GM21529 (cell line): ENCODE data around the gene FHAD1.

Experiments used
- ATAC-seq: cut with Tn5 transposase; IDR thresholded peaks from one replicate; pipeline ENCODE4 v1.9.1; 2021; ENCODE audit not compliant: unreplicated experiment

The FHAD1 gene

DNA sequence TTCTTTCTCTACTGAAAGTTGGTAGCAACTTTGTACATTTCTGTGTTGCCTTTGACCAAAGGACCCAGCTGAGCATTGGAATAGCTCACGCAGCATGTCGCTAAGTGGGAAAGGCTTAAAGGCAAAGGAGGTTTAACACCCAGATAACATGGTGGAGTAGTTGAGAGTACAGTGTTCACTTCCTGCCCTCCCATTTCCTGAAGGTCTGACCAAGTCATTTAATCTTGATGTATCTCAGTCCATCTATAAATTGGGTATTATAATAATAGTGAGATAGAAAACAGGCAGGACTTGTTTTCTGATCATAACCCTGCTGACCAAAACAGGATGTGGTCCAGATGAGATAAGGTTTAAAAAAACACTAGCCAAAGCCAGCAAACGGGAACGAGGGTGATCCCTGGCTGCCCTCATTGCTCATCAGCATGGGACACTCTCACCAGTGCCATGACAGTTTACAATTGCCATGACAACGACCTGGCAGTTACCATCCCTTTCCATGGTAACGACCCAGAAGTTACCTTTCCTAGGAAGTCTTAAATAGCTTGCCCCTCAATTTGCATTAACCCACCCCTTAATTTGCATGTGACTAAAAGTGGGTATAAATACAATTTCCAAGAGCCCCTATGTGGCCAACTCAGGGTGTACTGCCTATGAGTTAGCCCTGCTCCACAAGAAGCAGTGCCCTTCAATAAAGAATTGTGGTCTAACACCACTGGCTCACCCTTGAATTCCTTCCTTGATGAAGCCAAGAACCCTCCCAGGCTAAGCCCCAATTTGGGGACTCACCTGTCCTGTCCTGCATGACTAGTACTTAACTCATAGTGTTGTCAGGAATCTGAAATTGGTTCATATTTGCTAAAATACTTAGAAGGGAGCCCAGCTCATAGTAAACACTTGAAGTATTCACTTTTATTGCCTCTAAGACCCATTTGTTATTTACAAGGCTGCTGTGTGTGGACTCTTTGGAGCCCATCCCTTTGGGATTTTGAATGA, 28.4 kb upstream of the FHAD1 start:
- ATAC-seq: no peak

GRCh38 chr1:15219280-15220023, 27.6 kb upstream of the FHAD1 start:
- no peak for ATAC-seq

- no peak for ATAC-seq
Observed at GRCh38 chr1:15220024-15220392, 27.0 kb upstream of the FHAD1 start.

DNA sequence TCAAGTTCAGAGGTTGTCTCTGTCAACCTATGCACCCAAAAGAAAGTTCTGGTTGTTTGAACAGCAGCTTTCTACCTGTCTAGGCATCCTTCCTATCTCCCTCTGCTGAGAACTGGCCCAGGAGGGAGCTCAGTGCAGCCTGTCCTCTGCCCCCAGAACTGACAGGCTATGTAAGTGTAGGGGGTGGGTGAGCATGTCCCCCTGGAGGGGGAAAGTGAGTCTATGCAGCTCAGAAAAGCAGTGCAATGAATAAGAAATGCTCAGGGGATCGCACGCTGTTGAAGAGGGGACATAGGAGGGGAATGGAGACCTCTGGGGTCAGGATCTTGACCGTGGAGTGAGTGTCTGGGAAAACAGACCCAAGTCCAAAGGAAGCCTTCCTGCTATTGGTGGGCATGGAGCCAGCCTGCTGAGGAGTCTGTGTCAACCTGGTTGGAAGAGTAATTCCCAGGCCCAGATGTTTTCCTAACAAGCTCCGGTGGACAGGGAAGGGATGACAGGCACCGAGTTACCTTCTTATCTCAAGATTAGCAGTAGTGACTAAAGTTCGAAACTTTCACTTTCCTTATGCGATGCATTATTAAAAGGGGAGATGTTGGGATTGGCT, 26.1 kb upstream of the FHAD1 start:
- no peak for ATAC-seq

DNA sequence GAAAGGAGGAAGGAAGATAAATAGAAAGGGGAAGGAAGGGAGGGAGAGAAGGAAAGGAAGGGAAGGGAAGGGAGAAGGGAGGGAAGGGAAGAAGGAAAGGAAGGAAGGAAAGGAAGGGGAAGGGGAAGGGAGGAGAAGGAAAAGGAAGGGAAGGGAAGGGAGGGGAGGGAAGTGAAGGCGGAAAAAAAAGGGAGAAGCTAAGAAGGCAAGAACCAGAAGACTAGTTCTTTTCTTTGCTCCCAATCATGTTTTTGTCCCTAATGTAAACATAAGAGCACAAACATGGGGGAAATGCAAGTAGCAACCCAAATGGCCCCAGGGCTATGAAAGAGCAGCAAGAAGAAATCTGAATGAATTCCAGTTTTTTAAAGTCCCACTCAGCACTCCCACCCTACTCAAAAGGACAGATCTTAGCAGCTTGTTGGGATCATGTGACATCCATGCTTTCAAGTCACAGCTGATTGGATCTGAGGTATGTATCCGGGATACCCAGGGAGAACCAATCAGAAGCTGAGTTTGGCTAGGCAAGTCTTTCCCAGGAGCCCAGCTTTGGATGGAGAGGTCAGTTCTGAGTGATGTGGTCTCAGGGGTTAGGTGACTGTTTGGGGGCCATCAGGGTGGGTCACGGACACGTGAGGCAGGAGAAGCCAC, 24.2 kb upstream of the FHAD1 start:
- no peak for ATAC-seq

GRCh38 chr1:15224259-15224869, 22.7 kb upstream of the FHAD1 start:
- no peak for ATAC-seq

- ATAC-seq: no peak
Observed at GRCh38 chr1:15224974-15225373, 22.0 kb upstream of the FHAD1 start.

- no peak for ATAC-seq
Observed at GRCh38 chr1:15225461-15225860, 21.6 kb upstream of the FHAD1 start.

DNA sequence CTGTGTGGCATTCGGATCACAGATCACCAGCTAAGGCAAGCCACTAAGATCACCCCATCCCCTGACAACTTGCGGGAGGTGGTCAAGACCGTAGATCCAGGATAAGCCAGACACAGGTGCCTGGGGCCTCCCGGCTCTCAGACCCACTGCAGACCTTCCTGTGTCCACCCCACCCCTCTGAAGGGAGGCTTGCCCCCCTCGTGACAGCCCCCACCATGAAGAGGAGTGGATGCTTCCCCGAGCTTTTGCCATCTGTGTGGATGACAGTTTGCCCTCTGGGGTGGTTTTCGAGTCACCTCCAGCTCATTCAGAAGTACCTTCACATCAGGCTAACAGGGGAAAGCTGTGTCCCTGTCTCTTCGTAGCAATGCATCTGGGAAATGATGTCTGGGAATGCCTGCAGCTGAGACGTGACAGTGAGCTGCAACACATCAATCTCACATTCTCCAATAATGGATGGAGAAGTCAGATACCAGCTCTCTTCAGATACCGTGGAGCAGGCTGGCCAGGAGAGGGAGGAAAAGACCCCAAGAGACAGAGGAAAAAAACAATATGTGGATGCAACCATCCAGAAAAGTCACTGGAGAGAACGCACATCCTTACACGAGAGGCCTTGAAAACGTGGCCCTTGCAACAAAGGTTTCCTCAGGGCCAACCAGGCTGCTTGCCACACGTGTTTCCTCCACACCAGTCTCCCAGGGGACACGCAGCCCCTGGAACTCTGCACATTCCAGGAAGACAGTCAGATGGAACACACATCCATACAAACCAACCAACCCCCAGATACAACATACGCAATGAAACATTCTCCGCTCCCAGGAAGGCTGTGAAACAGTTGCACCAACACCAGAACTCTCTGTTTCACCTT, 20.4 kb upstream of the FHAD1 start:
- no peak for ATAC-seq

GRCh38 chr1:15229707-15230131, 17.3 kb upstream of the FHAD1 start:
- no peak for ATAC-seq

GRCh38 chr1:15231714-15232201, 15.3 kb upstream of the FHAD1 start:
- ATAC-seq: peak; percentile 89

DNA sequence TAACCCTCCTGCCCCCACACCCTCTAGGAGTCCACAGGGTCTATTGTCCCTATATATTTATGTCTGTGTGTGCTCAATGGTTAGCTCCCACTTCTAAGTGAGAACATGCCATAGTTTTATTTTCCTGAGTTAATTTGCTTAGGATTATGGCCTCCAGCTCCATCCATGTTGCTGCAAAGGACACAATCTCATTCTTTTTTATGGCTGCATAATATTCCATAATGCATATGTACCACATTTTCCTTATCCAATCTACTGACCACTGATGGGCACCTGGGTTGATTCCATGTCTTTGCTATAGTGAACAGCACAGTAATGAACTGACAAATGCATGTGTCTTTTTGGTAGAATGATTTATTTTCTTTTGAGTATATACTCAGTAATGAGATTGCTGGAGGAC, 13.3 kb upstream of the FHAD1 start:
- ATAC-seq: no peak

DNA sequence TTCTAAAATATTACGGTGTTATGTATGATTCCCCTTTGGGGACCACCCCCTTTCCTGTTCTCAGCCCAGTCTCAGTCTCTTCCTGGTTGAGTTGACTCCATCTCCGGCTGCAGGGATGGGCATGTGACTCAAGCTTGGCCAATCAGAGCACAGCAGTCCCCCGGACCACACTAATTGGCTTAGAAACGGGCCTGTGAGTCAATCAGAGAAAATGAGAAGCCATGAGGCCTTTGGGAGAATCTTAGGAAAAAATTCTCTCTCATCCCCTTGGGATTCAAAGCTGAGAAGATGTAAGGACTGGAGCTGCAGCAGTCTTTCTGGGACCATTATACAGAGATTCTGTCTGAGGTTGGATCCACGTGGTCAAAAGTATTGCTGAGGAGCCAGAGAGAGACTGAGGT, 10.7 kb upstream of the FHAD1 start:
- ATAC-seq: no peak

- ATAC-seq: no peak
Observed at GRCh38 chr1:15236746-15237145, 10.3 kb upstream of the FHAD1 start.

- no peak for ATAC-seq
Observed at GRCh38 chr1:15238789-15239188, 8.2 kb upstream of the FHAD1 start.

GRCh38 chr1:15242766-15243165, 4.3 kb upstream of the FHAD1 start:
- no peak for ATAC-seq

DNA sequence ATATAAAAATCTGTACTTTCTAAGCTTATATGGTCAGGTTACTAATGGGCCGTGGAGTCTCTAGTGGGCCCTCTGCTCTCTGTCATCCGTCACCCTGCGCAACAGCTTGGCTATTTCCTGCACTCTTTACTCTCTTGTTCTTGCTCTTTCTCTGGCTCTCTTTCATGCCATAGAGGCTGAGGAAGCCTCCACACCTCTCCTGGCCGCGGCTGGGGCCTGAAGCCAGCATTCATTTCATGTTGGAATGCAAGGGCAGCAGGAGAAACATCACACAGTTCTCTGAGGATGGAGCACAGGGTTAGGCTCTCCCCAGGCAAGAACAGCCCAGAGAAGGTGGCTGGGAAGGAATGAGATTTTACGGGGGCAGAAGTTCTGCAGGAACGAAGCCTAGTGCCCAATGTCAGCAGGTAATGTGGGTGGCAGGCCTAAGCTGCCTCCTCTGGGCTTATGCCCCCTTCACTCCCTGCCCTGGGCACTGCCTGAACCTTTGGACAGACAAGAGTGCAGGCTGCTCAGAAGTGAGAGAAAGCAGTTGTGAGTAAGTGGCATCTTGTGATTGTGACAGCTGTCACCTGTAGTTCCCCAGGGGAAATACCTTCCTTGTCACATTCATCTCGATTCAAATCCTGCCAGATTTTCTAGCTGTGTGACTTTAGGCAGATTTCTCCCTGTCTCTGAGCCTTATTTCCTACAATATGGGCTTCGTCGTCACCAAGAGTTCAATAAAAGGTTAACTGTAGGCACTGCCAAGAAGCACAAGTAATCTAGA, 3.6 kb upstream of the FHAD1 start:
- no peak for ATAC-seq

DNA sequence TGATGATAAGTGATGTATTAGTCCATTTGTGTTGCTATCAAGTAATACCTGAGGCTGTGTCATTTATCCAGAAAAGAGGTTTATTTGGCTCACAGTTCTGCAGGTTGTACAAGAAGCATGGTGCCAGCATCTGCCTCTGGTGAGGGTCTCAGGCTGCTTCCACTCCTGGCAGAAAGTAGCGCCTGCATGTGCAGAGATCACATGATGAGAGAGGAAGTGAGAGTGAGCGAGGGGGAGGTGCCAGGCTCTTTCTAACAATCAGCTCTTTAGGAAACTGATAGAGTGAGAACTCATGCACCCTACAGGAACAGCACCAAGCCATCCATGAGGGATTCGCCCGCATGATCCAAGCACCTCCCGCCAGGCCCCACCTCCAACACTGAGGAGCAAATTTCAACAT, 2.2 kb upstream of the FHAD1 start:
- no peak for ATAC-seq
